GM18873 (cell line): ENCODE results near the gene ANKRD13B.

Source experiments
- ATAC-seq: cut with Tn5 transposase; IDR thresholded peaks from one replicate; pipeline ENCODE4 v1.9.1; 2021; ENCODE audit warnings: mild to moderate bottlenecking, moderate library complexity, moderate number of reproducible peaks; ENCODE audit not compliant: unreplicated experiment, low FRiP score

ANKRD13B gene

GRCh38 chr17:29591737-29592608 lies 959 bp upstream of the ANKRD13B start:
- no peak for ATAC-seq

GRCh38 chr17:29593591-29594518 lies 923 bp downstream of the ANKRD13B start:
- ATAC-seq, result no peak

GRCh38 chr17:29594519-29595090 lies 1.7 kb downstream of the ANKRD13B start:
- ATAC-seq, result no peak

GRCh38 chr17:29595107-29595942 lies 2.4 kb downstream of the ANKRD13B start:
- no peak for ATAC-seq

GRCh38 chr17:29595943-29596774 lies 3.2 kb downstream of the ANKRD13B start:
- no peak for ATAC-seq

- no peak for ATAC-seq
Observed at GRCh38 chr17:29596811-29597210, 3.9 kb downstream of the ANKRD13B start.

- no peak for ATAC-seq
Observed at GRCh38 chr17:29597361-29598172, 4.6 kb downstream of the ANKRD13B start.

- no peak for ATAC-seq
Observed at GRCh38 chr17:29603109-29603674, 10.3 kb downstream of the ANKRD13B start.

- no peak for ATAC-seq
Observed at GRCh38 chr17:29607557-29608195, 14.7 kb downstream of the ANKRD13B start.

GRCh38 chr17:29608986-29609385 lies 16.1 kb downstream of the ANKRD13B start:
- no peak for ATAC-seq

- no peak for ATAC-seq
Observed at GRCh38 chr17:29610395-29610794, 17.5 kb downstream of the ANKRD13B start.

- ATAC-seq, result no peak
Observed at GRCh38 chr17:29611351-29612093, 18.6 kb downstream of the ANKRD13B start.

- no peak for ATAC-seq
Observed at GRCh38 chr17:29612094-29612403, 19.1 kb downstream of the ANKRD13B start.

GRCh38 chr17:29612404-29613280 lies 19.7 kb downstream of the ANKRD13B start:
- ATAC-seq, result no peak

GRCh38 chr17:29613352-29613837 lies 20.5 kb downstream of the ANKRD13B start:
- no peak for ATAC-seq

GRCh38 chr17:29613856-29614255 lies 20.9 kb downstream of the ANKRD13B start:
- no peak for ATAC-seq
